ENCODE measurements around the gene UXS1. TPM values are rescaled to one million over a fixed set of nuclear protein-coding genes. Genes with fewer than 3 reads are reported as not detected.

UXS1 gene
- total RNA-seq, 2 donors from 2014 or later, result 43.0 to 44.6 TPM

DNA sequence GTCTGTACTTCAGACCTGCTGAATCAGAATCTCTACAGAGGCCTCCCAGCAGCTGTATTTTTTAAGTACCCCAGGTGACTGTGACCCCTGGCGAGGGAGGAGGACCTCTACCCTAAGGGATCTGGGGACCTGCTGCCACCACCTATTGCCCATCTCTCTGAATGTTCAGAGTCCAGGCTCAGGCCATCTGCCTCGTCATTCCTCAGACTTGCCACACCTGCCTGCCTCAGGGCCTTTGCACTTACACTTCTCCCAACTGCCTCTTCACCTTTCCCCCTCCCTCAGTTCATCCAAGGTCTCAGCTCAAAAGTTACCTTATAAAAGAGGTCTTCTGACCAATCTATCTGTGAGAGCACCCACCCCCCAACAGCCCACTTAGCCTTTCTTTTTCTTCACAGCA, 21.5 kb downstream of the UXS1 start:
- DNase-seq, result no peak
- no peak overlapping the region for H3K4me3 ChIP-seq (ENCODE audit: low read length)
- no peaks in the 10 kb centered on the region for H3K9me3 ChIP-seq (ENCODE audit: control insufficient read depth, low read length)
- H3K4me1 Mint-ChIP-seq, result peaks cover 11% of the 10 kb centered on the region
- no peak overlapping the region for H3K9ac ChIP-seq (ENCODE audit: extremely low read depth, low read length, poor library complexity, severe bottlenecking)
- H3K36me3 ChIP-seq (ENCODE audit: control insufficient read depth, insufficient read depth, low read length), result peaks cover 4% of the 10 kb centered on the region
- peak overlapping the region; percentile 14 for H3K27ac Mint-ChIP-seq
- H3K27ac ChIP-seq (ENCODE audit: low read depth, low read length), result no peak overlapping the region
- no peak overlapping the region for H3K4me3 Mint-ChIP-seq
- no peaks in the 10 kb centered on the region for H3K27me3 ChIP-seq (ENCODE audit: control insufficient read depth, insufficient read depth, low read length, poor library complexity, severe bottlenecking)
- 86 to 88% methylated on average over 1 to 2 of the region's 2 CpGs for WGBS, 2 experiments (ENCODE audit: insufficient coverage in 1 of 2, insufficient read length in 1 of 2)
- H3K36me3 Mint-ChIP-seq (ENCODE audit: low read depth), result no peaks in the 10 kb centered on the region
- H3K4me1 ChIP-seq (ENCODE audit: control insufficient read depth, insufficient read depth, low read length), result no peaks in the 10 kb centered on the region
- TF ChIP-seq, protein P1, sequence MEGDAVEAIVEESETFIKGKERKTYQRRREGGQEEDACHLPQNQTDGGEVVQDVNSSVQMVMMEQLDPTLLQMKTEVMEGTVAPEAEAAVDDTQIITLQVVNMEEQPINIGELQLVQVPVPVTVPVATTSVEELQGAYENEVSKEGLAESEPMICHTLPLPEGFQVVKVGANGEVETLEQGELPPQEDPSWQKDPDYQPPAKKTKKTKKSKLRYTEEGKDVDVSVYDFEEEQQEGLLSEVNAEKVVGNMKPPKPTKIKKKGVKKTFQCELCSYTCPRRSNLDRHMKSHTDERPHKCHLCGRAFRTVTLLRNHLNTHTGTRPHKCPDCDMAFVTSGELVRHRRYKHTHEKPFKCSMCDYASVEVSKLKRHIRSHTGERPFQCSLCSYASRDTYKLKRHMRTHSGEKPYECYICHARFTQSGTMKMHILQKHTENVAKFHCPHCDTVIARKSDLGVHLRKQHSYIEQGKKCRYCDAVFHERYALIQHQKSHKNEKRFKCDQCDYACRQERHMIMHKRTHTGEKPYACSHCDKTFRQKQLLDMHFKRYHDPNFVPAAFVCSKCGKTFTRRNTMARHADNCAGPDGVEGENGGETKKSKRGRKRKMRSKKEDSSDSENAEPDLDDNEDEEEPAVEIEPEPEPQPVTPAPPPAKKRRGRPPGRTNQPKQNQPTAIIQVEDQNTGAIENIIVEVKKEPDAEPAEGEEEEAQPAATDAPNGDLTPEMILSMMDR (conservative IDR thresholded peaks at IDR 0.05), result no peak
- no peaks in the 10 kb centered on the region for H3K27me3 Mint-ChIP-seq (ENCODE audit: insufficient read depth)
- H3K9me3 Mint-ChIP-seq, result no peaks in the 10 kb centered on the region

GRCh38 chr2:106168657-106169056, 25.4 kb downstream of the UXS1 start:
- Histone ChIP-seq H3K27ac (ENCODE audit: low read depth, low read length) (no peak overlapping the region), H3K27me3 (ENCODE audit: control insufficient read depth, insufficient read depth, low read length, poor library complexity, severe bottlenecking) (no peaks in the 10 kb centered on the region), H3K9ac (ENCODE audit: extremely low read depth, low read length, poor library complexity, severe bottlenecking) (no peak overlapping the region), H3K36me3 (ENCODE audit: control insufficient read depth, insufficient read depth, low read length) (peaks cover 4% of the 10 kb centered on the region), H3K9me3 (ENCODE audit: control insufficient read depth, low read length) (no peaks in the 10 kb centered on the region), H3K4me3 (ENCODE audit: low read length) (no peak overlapping the region), H3K4me1 (ENCODE audit: control insufficient read depth, insufficient read depth, low read length) (no peaks in the 10 kb centered on the region)
- Mint-ChIP-seq H3K4me1 (peaks cover 36% of the 10 kb centered on the region), H3K36me3 (ENCODE audit: low read depth) (no peaks in the 10 kb centered on the region), H3K27me3 (ENCODE audit: insufficient read depth) (no peaks in the 10 kb centered on the region), H3K27ac (no peak overlapping the region), H3K4me3 (no peak overlapping the region), H3K9me3 (no peaks in the 10 kb centered on the region)
- TF ChIP-seq, protein P1 (conservative IDR thresholded peaks at IDR 0.05), result no peak
- WGBS, 2 experiments (ENCODE audit: insufficient coverage in 1 of 2, insufficient read length in 1 of 2), result 97 to 100% methylated on average over 2 of the region's 2 CpGs
- no peak for DNase-seq

DNA sequence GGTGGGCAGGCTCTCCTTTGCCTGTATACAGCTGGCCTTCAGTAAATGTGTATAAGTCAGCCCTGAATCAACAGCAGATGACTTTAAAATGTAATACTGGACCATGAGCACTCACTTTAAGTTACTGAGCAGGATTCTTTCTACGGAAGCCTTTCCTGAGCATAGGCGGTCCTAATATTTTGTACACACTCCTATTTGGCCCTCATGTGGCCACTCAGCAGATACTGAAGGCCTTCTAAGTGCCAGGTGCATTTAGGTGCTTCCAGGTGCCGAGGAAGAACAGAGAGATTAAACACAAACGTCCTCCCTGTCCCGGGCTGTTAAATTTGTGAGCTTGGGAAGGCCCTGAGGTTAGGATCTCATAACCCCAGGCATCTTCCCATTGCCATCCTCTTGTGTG, 27.0 kb downstream of the UXS1 start:
- no peak overlapping the region for H3K27ac ChIP-seq (ENCODE audit: low read depth, low read length)
- Mint-ChIP-seq H3K27ac (no peak overlapping the region), H3K9me3 (no peaks in the 10 kb centered on the region)

More for the DNA sequence above, 27.0 kb downstream of the UXS1 start:
- no peaks in the 10 kb centered on the region for H3K9me3 ChIP-seq (ENCODE audit: control insufficient read depth, low read length)
- no peak for DNase-seq
- TF ChIP-seq, protein P1 (conservative IDR thresholded peaks at IDR 0.05), result no peak
- 91 to 100% methylated on average over 3 to 5 of the region's 5 CpGs for WGBS, 2 experiments (ENCODE audit: insufficient coverage in 1 of 2, insufficient read length in 1 of 2)
- H3K36me3 ChIP-seq (ENCODE audit: control insufficient read depth, insufficient read depth, low read length), result peaks cover 3% of the 10 kb centered on the region
- peaks cover 36% of the 10 kb centered on the region for H3K4me1 Mint-ChIP-seq
- H3K4me3 Mint-ChIP-seq, result no peak overlapping the region
- H3K4me1 ChIP-seq (ENCODE audit: control insufficient read depth, insufficient read depth, low read length), result no peaks in the 10 kb centered on the region
- no peaks in the 10 kb centered on the region for H3K27me3 Mint-ChIP-seq (ENCODE audit: insufficient read depth)
- H3K4me3 ChIP-seq (ENCODE audit: low read length), result no peak overlapping the region
- no peak overlapping the region for H3K9ac ChIP-seq (ENCODE audit: extremely low read depth, low read length, poor library complexity, severe bottlenecking)
- H3K36me3 Mint-ChIP-seq (ENCODE audit: low read depth), result peaks cover 3% of the 10 kb centered on the region
- no peaks in the 10 kb centered on the region for H3K27me3 ChIP-seq (ENCODE audit: control insufficient read depth, insufficient read depth, low read length, poor library complexity, severe bottlenecking)

Measured in endodermal cell (in vitro differentiated cells).